ENCODE measurements around the gene FAM107B. TPM values are rescaled to one million over a fixed set of nuclear protein-coding genes. Genes with fewer than 3 reads are reported as not detected.

The FAM107B gene
- total and polyA plus RNA-seq, 2 of the 13 experiments (the other 11 are each of a cell fraction or from before 2014, with no cell fraction given): 15.7 to 24.8 TPM

- in situ Hi-C loops (cut with HindIII; ENCODE audit: extremely low pct_ligation_motif_present, low pct_unique_long_range_greater_than_20kb) (no loop called here), intact Hi-C loops (cut with micrococcal nuclease; ENCODE audit: unreplicated experiment) (no loop called here)
- no peak for FAIRE-seq
- no peak for ATAC-seq
- Histone ChIP-seq H3K27ac (ENCODE audit: extremely low read length, insufficient read depth, low read length) (no peak overlapping the region), H3K4me3 (replicated peaks in 1 of 3; ENCODE audit: insufficient read depth in 1 of 3, low read depth in 2 of 3, low read length in 3 of 3) (no peak overlapping the region), H3K27me3 (ENCODE audit: control insufficient read depth in 1 of 2, insufficient read depth in 2 of 2, low read length in 2 of 2) (no peaks in the 10 kb centered on the region), H2AFZ (ENCODE audit: low read length) (no peak overlapping the region), H3K4me2 (ENCODE audit: low read depth, low read length) (no peak overlapping the region), H3K4me1 (ENCODE audit: insufficient read depth, low read length) (no peaks in the 10 kb centered on the region), H3K9me3 (ENCODE audit: low read length) (no peaks in the 10 kb centered on the region), H3K36me3 (replicated peaks in 1 of 2; ENCODE audit: control insufficient read depth in 1 of 2, insufficient read depth in 2 of 2, low read length in 2 of 2) (no peaks in the 10 kb centered on the region), H3K79me2 (ENCODE audit: insufficient read depth, low read length) (no peaks in the 10 kb centered on the region), H4K20me1 (ENCODE audit: insufficient read depth, low read length) (no peaks in the 10 kb centered on the region), H3K9ac (ENCODE audit: insufficient read depth, low read depth, low read length) (no peak overlapping the region)
- ChIA-PET POLR2A (no interaction called here), CTCF (ENCODE audit: low intra/inter-chr PET ratio, low total read pairs) (no interaction called here)
- TF ChIP-seq U2AF1 (optimal IDR thresholded peaks at IDR 0.05; ENCODE audit: low read depth, low read length): no peak
- no peak for TF ChIP-seq JDP2 (CRISPR knock-in tag; IDR thresholded peaks at IDR 0.05; ENCODE audit: borderline replicate concordance)
- TF ChIP-seq ZNF329 (CRISPR knock-in tag; IDR thresholded peaks at IDR 0.05; ENCODE audit: low read depth): no peak
- no peak for TF ChIP-seq XBP1 (CRISPR knock-in tag; IDR thresholded peaks at IDR 0.05)
- TF ChIP-seq, protein P1, sequence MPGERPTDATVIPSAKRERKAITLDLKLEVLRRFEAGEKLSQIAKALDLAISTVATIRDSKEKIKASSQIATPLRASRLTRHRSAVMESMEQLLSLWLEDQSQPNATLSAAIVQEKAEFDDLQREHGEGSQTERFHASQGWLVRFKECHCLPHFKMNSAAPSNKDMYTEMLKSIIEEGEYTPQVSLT (CRISPR knock-in tag; IDR thresholded peaks at IDR 0.05; ENCODE audit: borderline replicate concordance, low read depth): no peak
- TF ChIP-seq, protein P2, sequence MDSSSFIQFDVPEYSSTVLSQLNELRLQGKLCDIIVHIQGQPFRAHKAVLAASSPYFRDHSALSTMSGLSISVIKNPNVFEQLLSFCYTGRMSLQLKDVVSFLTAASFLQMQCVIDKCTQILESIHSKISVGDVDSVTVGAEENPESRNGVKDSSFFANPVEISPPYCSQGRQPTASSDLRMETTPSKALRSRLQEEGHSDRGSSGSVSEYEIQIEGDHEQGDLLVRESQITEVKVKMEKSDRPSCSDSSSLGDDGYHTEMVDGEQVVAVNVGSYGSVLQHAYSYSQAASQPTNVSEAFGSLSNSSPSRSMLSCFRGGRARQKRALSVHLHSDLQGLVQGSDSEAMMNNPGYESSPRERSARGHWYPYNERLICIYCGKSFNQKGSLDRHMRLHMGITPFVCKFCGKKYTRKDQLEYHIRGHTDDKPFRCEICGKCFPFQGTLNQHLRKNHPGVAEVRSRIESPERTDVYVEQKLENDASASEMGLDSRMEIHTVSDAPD (CRISPR knock-in tag; IDR thresholded peaks at IDR 0.05): no peak
- no peak for TF ChIP-seq DMAP1 (CRISPR knock-in tag; IDR thresholded peaks at IDR 0.05)
- BruUV-seq (replicated peaks): no TSS peak
- no peak for DNase-seq (ENCODE audit: low spot score)
- 66% methylated on average over 2 of the region's 2 CpGs for WGBS (ENCODE audit: low lambda C conversion rate)
These were observed 264.4 kb downstream of the FAM107B start for GRCh38 chr10:14510346-14510745.

DNA sequence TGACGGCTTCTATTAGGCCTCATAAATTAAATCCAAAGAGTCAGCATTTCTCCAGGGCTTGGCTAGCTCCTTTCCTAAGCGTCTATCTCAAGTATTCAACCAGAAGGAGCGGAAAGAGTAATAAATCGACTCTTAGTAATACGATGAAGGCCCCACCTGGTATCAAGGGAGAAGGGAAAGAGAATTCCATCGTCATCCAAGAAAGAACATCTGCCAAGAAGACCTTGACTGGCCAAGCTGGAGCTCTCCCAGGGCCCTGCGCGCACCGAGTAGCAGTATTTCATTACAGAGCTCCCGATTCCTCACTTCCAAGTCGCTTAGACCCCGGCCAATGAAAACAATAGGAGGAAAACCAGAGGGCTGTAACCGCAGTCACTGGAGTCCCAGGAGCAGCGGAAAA is 266.0 kb downstream of the FAM107B start:
- no peaks in the 10 kb centered on the region for H3K27me3 ChIP-seq (ENCODE audit: control insufficient read depth in 1 of 2, insufficient read depth in 2 of 2, low read length in 2 of 2)
- 94% methylated on average over 14 of the region's 14 CpGs for WGBS (ENCODE audit: low lambda C conversion rate)
- H4K20me1 ChIP-seq (ENCODE audit: insufficient read depth, low read length): no peaks in the 10 kb centered on the region
- H3K79me2 ChIP-seq (ENCODE audit: insufficient read depth, low read length): no peaks in the 10 kb centered on the region
- no peaks in the 10 kb centered on the region for H3K4me1 ChIP-seq (ENCODE audit: insufficient read depth, low read length)
- FAIRE-seq (no peak), DNase-seq (ENCODE audit: low spot score) (no peak), ATAC-seq (no peak)
- intact Hi-C loops (cut with micrococcal nuclease; ENCODE audit: unreplicated experiment) (no loop called here), in situ Hi-C loops (cut with HindIII; ENCODE audit: extremely low pct_ligation_motif_present, low pct_unique_long_range_greater_than_20kb) (no loop called here)
- H3K4me2 ChIP-seq (ENCODE audit: low read depth, low read length): no peak overlapping the region
- no peak overlapping the region for H3K4me3 ChIP-seq (replicated peaks in 1 of 3; ENCODE audit: insufficient read depth in 1 of 3, low read depth in 2 of 3, low read length in 3 of 3)
- no peaks in the 10 kb centered on the region for H3K36me3 ChIP-seq (replicated peaks in 1 of 2; ENCODE audit: control insufficient read depth in 1 of 2, insufficient read depth in 2 of 2, low read length in 2 of 2)
- POLR2A ChIA-PET: no interaction called here
- no peak overlapping the region for H3K27ac ChIP-seq (ENCODE audit: extremely low read length, insufficient read depth, low read length)
- H3K9me3 ChIP-seq (ENCODE audit: low read length): no peaks in the 10 kb centered on the region
- CTCF ChIA-PET (ENCODE audit: low intra/inter-chr PET ratio, low total read pairs): no interaction called here
- BruUV-seq (replicated peaks): no TSS peak
- H2AFZ ChIP-seq (ENCODE audit: low read length): no peak overlapping the region
- H3K9ac ChIP-seq (ENCODE audit: insufficient read depth, low read depth, low read length): no peak overlapping the region
- TF ChIP-seq MAFK (conservative IDR thresholded peaks at IDR 0.05 in 1 of 2, IDR thresholded peaks at IDR 0.05 in 1 of 2; ENCODE audit: low read length in 2 of 2): peak in 1 of 2 experiments; percentile 44; a peak in 3 of 4 replicates
- no peak for TF ChIP-seq ZNF121 (CRISPR knock-in tag; IDR thresholded peaks at IDR 0.05)
